T-helper 1 cell treated with Interleukin-12 subunit alpha and Interleukin-12 subunit beta and Interleukin-4 antibody, amounts not matched to agents 30 μg/mL and 1 μg/mL, for 36 hours (primary cell): Measurements from ENCODE around the gene SLC7A11.

Experiments
- H3K27ac Mint-ChIP-seq: one replicate; pipeline ENCODE4 v1.8.0; 2021; ENCODE audit warnings: mild to moderate bottlenecking, mixed read lengths
- H3K27me3 Mint-ChIP-seq: one replicate; pipeline ENCODE4 v1.8.0; 2021; ENCODE audit warnings: low read depth, mixed read lengths
- H3K36me3 Mint-ChIP-seq: one replicate; pipeline ENCODE4 v1.8.0; 2021; ENCODE audit warnings: low read depth, mixed read lengths
- H3K4me1 Mint-ChIP-seq: one replicate; pipeline ENCODE4 v1.8.0; 2021; ENCODE audit warnings: low read depth, mixed read lengths
- H3K4me3 Mint-ChIP-seq: one replicate; pipeline ENCODE4 v1.8.0; 2021; ENCODE audit warnings: mild to moderate bottlenecking, moderate library complexity, mixed read lengths
- H3K9me3 Mint-ChIP-seq: one replicate; pipeline ENCODE4 v1.8.0; 2021; ENCODE audit warnings: mixed read lengths

SLC7A11 gene

DNA sequence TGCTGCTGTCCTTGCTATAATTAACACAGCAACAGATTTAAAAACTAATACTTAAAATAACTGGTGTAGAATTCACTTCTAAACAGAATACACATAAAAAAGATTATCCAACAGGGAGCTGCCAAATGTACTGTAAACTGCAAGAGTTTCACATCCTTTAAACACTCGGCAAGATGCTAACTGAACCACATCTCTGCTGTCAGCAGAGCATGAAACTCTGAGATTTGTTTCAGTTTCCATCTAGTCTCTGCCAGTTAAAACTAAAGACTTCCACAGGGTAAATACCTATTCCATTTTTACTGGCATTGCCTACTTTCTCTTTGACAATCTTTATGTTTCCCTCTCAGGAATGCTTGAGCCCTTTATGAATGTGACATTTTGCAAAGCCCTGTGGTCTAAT lies 127.7 kb downstream of the SLC7A11 start:
- no peak overlapping the region for H3K4me3 Mint-ChIP-seq
- no peaks in the 10 kb centered on the region for H3K36me3 Mint-ChIP-seq
- H3K9me3 Mint-ChIP-seq = no peaks in the 10 kb centered on the region
- H3K27ac Mint-ChIP-seq = no peak overlapping the region
- H3K27me3 Mint-ChIP-seq = no peaks in the 10 kb centered on the region
- no peaks in the 10 kb centered on the region for H3K4me1 Mint-ChIP-seq
